HS-5 (cell line): ENCODE data around the gene KLK5.
A peak's percentile ranks its signal among the peaks of the same experiment; 100 is the strongest.

Source experiments
- DNase-seq: peaks from one replicate; pipeline ENCODE4 v3.0.0-alpha.2; 2012; ENCODE audit warnings: low read depth

Gene KLK5

GRCh38 chr19:50968716-50969412 is 16.0 kb upstream of the KLK5 start:
- DNase-seq, result no peak

DNA sequence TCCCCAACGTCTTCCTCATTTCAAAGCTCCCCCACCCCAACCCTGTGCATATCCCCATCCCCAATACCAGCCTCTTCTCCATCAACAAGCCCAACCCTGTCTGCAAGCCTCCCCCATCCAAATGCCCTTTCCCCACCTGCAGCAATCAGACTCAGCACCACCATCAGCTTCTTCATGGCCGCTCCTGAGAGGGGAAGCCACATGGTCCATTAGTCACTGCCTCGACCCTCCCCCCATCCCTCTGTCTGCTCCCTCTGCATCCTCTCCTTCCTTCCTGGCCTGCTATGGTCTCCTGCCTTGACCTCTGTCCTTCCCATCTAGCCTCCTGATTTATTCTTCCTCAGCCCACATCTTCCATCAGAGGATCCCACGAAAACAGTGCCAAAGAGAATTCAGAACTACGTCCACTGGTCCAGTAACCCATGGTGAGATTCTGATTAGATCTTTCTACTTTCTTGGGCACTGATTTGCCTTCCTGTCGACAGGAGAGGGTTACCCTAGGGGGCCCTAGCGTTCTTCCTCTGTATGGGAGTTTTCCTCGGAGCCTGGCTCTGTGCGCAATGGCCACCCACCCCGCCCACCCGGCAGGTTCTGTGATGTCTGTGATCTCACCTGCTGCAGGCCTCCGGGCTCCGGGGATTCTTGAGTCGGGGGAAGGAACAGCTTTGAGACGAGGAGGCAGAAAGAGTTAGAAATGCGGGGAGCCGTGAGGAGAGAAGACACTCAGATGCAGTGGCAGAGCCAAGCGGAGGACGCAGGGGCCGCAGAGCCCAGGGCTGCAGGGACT is 15.3 kb upstream of the KLK5 start:
- no peak for DNase-seq

DNA sequence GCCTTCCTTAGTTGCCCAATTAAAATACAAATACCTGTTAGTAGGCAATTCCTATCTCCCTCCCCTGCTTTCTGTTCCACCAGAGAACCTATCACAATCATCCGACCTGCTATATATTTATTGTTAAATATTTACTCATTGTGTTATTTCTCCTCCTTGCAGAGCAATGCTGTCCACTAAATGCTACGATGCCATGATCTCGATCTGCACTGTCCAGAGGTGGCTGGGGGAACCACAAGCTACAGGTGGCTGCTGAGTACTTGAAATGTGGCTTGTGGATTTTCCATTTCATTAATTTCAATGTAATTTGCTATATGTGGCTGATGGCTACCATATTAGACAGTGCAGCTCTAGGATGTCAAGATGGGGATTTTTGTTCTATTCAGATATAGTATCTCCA is 11.4 kb upstream of the KLK5 start:
- DNase-seq, result no peak

GRCh38 chr19:50963381-50963780 is 10.5 kb upstream of the KLK5 start:
- DNase-seq, result no peak

GRCh38 chr19:50962245-50962644 is 9.4 kb upstream of the KLK5 start:
- no peak for DNase-seq

- DNase-seq, result no peak
Measured at GRCh38 chr19:50959731-50960500, 7.1 kb upstream of the KLK5 start.

DNA sequence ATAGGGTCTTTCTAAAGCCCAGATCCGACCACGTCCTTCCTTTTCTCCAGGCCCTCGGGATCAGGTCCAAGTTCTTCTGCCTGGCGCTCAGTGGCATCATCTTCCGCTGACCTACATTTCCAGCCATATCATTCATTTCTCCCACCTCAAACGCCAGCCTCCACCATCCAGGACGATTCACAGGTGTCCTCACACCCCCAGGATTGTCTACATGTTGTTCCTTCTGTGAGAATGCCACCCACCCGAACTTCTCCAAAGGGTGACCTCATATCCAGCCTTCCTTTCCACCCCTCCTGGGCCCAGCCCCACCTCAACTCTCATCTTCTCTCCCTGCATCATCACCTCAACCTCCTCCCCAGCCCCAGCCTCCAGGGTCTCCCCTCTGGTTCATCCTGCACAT is 4.7 kb upstream of the KLK5 start:
- no peak for DNase-seq

DNA sequence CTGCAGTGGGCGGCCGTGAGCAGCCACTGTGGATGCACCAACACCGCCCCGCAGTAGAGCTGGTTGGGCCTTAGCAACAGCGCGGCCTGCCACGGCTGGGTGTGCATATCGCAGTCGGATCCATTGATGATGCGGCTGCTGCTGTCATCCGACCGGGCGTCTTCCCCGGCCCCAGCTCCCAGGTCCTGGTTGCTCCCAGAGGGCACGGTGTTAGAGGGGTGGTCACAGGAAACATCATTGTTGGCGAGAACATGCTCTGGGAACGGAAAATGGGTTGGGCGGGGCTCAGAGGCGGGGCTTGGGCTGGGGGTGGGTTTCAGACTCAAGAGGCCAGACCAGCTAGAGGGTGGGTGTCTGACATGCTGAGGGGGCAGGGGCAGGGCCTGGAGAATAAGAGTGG is 3.0 kb downstream of the KLK5 start:
- DNase-seq, result no peak

- DNase-seq, result no peak
Measured at GRCh38 chr19:50947123-50947522, 5.7 kb downstream of the KLK5 start.

GRCh38 chr19:50944795-50945194 is 8.0 kb downstream of the KLK5 start:
- no peak for DNase-seq

DNA sequence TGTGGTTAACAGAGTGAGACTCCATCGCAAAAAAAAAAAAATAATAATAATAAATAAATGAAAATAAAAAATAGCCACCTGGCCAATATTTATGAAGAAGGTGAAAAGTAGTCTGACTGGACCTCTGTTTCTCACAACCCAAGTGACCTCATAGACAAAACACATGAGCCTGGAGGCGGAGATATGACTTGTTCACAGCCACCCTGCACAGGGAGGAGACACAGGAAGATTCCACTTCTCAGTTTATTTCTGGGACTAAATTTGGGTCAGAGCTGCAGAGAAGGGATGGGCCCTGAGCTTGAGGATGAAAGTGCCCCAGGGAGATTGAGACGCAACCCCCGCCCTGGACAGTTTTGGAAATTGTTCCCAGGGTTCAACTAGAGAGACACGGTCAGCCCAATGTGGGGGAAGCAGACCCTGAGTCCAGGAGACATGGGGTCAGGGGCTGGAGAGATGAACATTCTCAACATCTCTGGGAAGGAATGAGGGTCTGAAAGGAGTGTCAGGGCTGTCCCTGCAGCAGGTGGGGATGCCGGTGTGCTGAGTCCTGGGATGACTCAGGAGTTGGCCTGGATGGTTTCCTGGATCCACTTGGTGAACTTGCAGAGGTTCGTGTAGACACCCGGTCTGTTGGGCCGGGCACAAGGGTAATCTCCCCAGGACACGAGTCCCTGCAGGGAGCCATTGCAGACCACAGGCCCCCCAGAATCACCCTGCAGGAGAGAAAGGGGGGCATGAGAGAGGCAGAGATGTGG is 9.6 kb downstream of the KLK5 start:
- no peak for DNase-seq

DNA sequence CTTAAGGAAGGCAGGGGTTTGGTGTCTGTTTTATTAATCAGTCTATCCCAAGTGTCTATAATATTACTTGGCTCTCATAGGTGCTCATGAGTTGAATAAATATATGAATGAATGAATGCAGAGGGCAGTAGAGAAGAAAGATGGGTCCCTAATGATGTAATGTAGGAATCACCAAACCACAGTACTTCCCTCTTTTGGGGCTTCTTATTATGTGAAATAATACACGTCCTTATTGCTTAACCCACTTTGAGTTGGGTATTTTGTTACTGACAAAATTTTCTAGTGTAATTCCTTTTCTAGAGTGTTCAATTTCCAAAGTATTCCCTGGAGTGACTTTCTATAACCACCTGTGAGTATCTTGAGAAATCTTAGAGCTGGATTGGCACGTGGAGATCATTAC is 13.2 kb downstream of the KLK5 start:
- DNase-seq, result no peak

DNA sequence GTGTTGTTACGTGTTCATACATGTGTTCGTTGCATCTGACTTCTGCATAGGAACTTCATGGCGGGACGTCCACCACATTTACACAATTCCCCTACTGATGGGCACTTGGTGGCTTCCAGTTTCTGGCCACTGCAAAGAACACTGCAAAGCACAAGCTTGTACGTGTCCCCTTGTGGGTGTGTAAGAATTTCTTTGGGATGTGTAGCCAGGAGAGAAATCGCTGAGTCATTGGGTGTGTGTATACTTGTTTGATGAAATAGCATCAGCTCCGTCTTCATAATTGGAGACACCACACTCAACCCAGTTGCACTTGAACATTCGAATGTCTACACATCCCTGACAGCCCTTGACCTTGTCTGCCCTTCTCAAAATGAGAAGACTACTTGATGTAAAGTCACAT is 19.2 kb downstream of the KLK5 start:
- no peak for DNase-seq

GRCh38 chr19:50932690-50933083 is 20.2 kb downstream of the KLK5 start:
- DNase-seq, result no peak

DNA sequence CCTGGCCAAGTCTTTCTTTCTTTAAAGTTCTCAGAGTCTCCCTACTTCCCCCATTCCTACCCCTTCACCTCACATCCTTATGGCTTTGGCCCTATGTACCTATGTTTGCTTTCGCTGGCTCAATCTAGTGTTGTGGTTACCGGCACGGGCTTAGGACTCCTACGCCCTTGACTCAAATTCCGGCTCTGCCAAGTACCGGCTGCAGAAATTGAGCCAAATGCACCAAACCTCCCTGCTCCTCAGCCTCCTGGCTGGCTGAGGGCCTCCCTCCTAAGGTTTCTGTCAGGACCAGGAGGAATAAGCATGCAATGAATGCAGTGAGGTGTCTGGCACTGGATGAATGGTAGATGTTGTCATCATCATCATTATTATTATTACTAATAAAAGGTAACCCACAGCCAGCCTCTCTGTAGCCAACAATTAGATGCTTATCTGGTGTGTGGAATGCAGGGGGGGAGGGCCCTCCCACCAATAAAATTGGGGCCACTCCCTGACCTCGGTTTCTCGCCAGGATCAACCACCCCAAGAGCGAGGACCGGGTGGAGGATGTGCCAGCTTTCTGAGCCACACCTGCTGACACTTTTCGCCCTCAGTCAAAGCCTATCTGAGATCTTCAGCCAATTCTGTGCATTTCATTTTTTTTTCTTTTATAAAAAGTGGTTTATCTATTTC is 20.7 kb downstream of the KLK5 start:
- DNase-seq, result no peak

DNA sequence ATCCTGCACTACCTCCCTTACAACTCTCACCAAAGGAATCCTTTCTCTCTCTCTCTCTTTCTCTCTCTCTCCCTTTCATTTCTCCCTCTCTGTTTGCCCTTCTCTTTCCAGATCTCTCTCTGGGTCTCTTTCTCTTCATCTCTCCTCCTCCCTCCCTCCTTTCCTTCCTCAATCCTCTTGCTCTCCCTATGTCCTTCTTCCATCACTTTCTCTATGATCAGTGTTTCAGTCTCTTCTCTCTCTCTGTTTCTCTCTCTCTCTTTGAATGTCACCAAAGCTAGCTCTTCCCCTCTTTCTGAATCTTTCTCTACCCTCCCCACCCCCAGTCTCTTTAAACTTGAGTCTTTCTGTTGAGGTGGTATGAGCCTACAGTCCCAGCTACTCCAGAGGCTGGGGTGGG is 21.8 kb downstream of the KLK5 start:
- DNase-seq, result no peak

- no peak for DNase-seq
Measured at GRCh38 chr19:50928831-50929230, 24.0 kb downstream of the KLK5 start.

DNA sequence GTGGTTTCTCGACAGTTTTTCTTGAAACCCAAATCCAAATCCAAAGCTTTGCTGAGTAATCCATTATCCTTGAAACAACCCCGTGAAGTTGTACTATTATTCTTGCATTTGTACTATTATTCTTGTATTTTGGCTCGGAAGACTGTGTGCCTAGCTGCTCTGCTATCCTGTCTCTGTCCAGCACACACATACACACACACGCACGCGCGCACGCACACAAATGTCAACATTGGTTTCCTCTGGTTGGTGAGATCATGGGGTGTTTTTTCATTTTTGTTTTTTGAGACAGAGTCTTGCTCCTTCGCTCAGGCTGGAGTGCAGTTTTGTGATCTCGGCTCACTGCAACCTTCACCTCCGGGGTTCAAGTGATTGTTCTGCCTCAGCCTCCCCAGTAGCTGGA is 26.7 kb downstream of the KLK5 start:
- DNase-seq, result no peak

GRCh38 chr19:50925734-50926133 is 27.1 kb downstream of the KLK5 start:
- no peak for DNase-seq

DNA sequence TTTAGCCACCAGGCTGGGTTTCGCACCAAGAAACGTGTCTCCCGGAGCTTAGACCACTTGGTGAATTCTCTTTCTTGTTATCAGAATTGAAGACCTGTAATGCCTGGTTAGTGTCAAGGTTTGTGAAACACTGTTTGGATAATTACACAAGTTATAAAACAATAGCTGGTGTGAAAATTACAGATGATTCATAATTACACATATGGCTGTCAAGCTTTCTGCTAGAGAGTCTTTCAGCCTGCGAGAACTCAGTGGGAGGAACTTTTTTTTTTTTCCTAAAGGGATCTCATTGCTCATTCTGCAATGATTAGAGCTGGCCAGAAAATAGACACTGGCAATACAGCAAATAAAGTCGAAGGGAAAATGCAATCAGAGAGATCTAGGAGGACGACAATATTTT is 28.3 kb downstream of the KLK5 start:
- no peak for DNase-seq

DNA sequence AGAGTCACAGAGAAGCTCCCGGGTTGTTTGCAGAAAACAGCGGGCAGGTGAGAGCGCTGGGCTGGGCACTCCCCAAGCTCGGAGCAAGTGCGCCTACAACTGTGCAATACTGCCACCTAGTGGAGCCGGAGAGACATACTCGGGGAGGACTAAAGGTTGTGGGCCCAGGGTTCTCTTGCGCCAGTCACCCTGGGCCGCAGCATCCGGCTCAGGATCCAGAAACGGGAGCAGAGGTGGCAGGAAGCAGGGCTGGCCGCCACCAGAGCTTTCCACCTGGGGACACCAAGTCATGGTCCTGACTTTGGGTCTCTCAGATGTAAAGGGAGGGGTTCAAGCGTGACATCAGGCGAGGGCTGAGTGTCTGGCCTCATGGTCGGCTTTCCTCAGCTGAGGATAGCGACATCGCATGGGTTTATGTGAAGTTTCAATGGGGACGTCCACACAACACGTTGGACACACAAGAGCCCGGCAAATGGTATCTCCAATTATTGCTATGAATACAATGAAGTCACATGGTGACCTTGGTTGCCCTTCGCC is 30.5 kb downstream of the KLK5 start:
- DNase-seq, result peak; percentile 49
